ENCODE results near the gene INHBC.

- TF ChIP-seq POLR2A (IDR thresholded peaks at IDR 0.05) (no peak), CTCF (IDR thresholded peaks at IDR 0.05 in 4 of 5, conservative IDR thresholded peaks at IDR 0.05 in 1 of 5) (no peak)
Observed at GRCh38 chr12:57419495-57419894, 15.1 kb upstream of the INHBC start.
